BE2C (cell line): ENCODE data around the gene MDH2.
"Not testable (repeated sequence)": the region's sequence is repeated elsewhere in the genome, so short reads cannot be mapped to it uniquely, and the experiment has no call there.

Source experiments
- DNase-seq: peaks from one replicate; pipeline ENCODE4 v3.0.0-alpha.2; 2020
- H3K27me3 ChIP-seq: fragments of 250-450 bp; sonication (Bioruptor Pico); 2 replicates; pipeline ENCODE4 v1.5.1; 2020; ENCODE audit warnings: mild to moderate bottlenecking
- H3K36me3 ChIP-seq: fragments of 250-450 bp; sonication (Bioruptor Pico); 2 replicates; pipeline ENCODE4 v1.5.1; 2020; ENCODE audit warnings: mild to moderate bottlenecking
- H3K4me1 ChIP-seq: fragments of 250-450 bp; sonication (Bioruptor Pico); 2 replicates; pipeline ENCODE4 v1.5.1; 2020
- H3K4me3 ChIP-seq: 2 replicates; pipeline ENCODE4 v1.5.1; 2011; ENCODE audit warnings: low read depth, low read length
- H3K9me3 ChIP-seq: fragments of 250-450 bp; sonication (Bioruptor Pico); 2 replicates; pipeline ENCODE4 v1.5.1; 2020
- CTCF ChIP-seq: IDR thresholded peaks from 2 replicates; pipeline ENCODE4 v1.5.1; 2012; ENCODE audit warnings: mild to moderate bottlenecking, low read depth, low read length

The MDH2 gene

GRCh38 chr7:76074306-76074971 lies 26.5 kb downstream of the MDH2 start:
- Histone ChIP-seq H3K36me3 (no peaks in the 10 kb centered on the region), H3K4me3 (no peak overlapping the region), H3K27me3 (no peaks in the 10 kb centered on the region), H3K4me1 (no peaks in the 10 kb centered on the region), H3K9me3 (no peaks in the 10 kb centered on the region)
- TF ChIP-seq CTCF = no peak
- no peak for DNase-seq

GRCh38 chr7:76074972-76075370 lies 27.1 kb downstream of the MDH2 start:
- Histone ChIP-seq H3K9me3 (no peaks in the 10 kb centered on the region), H3K4me1 (no peaks in the 10 kb centered on the region), H3K4me3 (no peak overlapping the region), H3K36me3 (no peaks in the 10 kb centered on the region), H3K27me3 (no peaks in the 10 kb centered on the region)
- TF ChIP-seq CTCF = no peak
- no peak for DNase-seq

GRCh38 chr7:76076995-76077394 lies 29.1 kb downstream of the MDH2 start:
- H3K36me3 ChIP-seq = no peaks in the 10 kb centered on the region
- no peaks in the 10 kb centered on the region for H3K27me3 ChIP-seq
- DNase-seq = no peak
- no peak overlapping the region for H3K4me3 ChIP-seq
- no peak for TF ChIP-seq CTCF
- no peaks in the 10 kb centered on the region for H3K9me3 ChIP-seq
- no peaks in the 10 kb centered on the region for H3K4me1 ChIP-seq

- no peak for DNase-seq
- no peaks in the 10 kb centered on the region for H3K4me1 ChIP-seq
- TF ChIP-seq CTCF = no peak
- H3K4me3 ChIP-seq = no peak overlapping the region
- H3K9me3 ChIP-seq = no peaks in the 10 kb centered on the region
- no peaks in the 10 kb centered on the region for H3K27me3 ChIP-seq
- H3K36me3 ChIP-seq = no peaks in the 10 kb centered on the region
Measured at GRCh38 chr7:76077435-76077834, 29.5 kb downstream of the MDH2 start.

- DNase-seq = no peak
- Histone ChIP-seq H3K27me3 (no peaks in the 10 kb centered on the region), H3K9me3 (no peaks in the 10 kb centered on the region), H3K36me3 (no peaks in the 10 kb centered on the region), H3K4me3 (no peak overlapping the region), H3K4me1 (no peaks in the 10 kb centered on the region)
- TF ChIP-seq CTCF = no peak
Measured at GRCh38 chr7:76080204-76080603, 32.3 kb downstream of the MDH2 start.

GRCh38 chr7:76084115-76084514 lies 36.2 kb downstream of the MDH2 start:
- H3K4me1 ChIP-seq, H3K27me3 ChIP-seq, H3K4me3 ChIP-seq, H3K9me3 ChIP-seq, H3K36me3 ChIP-seq, DNase-seq: not testable (repeated sequence)

- Histone ChIP-seq H3K4me1 (no peaks in the 10 kb centered on the region), H3K4me3 (no peak overlapping the region), H3K36me3 (no peaks in the 10 kb centered on the region), H3K27me3 (no peaks in the 10 kb centered on the region), H3K9me3 (no peaks in the 10 kb centered on the region)
- no peak for TF ChIP-seq CTCF
- DNase-seq = no peak
Measured at GRCh38 chr7:76086070-76086469, 38.2 kb downstream of the MDH2 start.

- H3K27me3 ChIP-seq, H3K4me1 ChIP-seq, H3K36me3 ChIP-seq, DNase-seq, H3K9me3 ChIP-seq, H3K4me3 ChIP-seq: not testable (repeated sequence)
Measured at GRCh38 chr7:76087362-76087791, 39.5 kb downstream of the MDH2 start.
